Stimulated activated effector memory CD8-positive, alpha-beta T cell treated with anti-CD3 and anti-CD28 coated beads, Interleukin-12 subunit alpha, Interleukin-12 subunit beta, amount 100 ng/mL, for 72 hours (primary cell): ENCODE results near the gene ITIH4.

Experiments
- ATAC-seq: fragments of 150-1000 bp; cut with Tn5 transposase; 2 replicates; pipeline ENCODE4 v1.10.0; 2021
- DNase-seq, 2 donors: peaks; one replicate each; pipeline ENCODE4 v3.0.0; 2021 to 2022; ENCODE audit warnings: low spot score in 2 of 2
- H3K27ac Mint-ChIP-seq: one replicate; pipeline ENCODE4 v1.8.0; 2022; ENCODE audit warnings: mild to moderate bottlenecking, mixed read lengths
- H3K36me3 Mint-ChIP-seq: one replicate; pipeline ENCODE4 v1.8.0; 2022; ENCODE audit warnings: mild to moderate bottlenecking, mixed read lengths
- H3K4me1 Mint-ChIP-seq: one replicate; pipeline ENCODE4 v1.8.0; 2022; ENCODE audit warnings: mixed read lengths
- H3K4me3 Mint-ChIP-seq: one replicate; pipeline ENCODE4 v1.8.0; 2022; ENCODE audit warnings: mild to moderate bottlenecking, mixed read lengths
- H3K9me3 Mint-ChIP-seq: one replicate; pipeline ENCODE4 v1.8.0; 2022; ENCODE audit warnings: mixed read lengths

The ITIH4 gene

GRCh38 chr3:52805270-52806039 is 25.0 kb downstream of the ITIH4 start:
- H3K27ac Mint-ChIP-seq: no peak overlapping the region

DNA sequence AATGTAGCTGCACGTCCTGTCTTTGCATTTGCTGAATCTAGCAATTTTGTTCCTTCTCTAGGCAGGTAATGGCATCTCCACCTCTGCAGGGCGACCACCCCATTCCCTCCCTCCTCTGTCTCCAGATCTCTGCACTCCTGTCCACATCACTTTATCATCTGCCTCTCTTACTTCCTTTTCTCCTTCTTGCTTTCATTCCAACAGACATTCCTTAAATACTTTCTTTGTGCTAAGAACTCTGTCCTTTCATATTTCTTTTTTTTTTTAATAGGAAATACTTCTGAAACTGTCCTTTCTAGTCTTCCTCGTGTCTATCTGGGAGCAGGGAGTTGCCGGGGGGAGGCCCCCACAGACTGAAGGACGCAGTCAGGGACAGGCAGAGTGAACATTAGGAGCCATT is 28.6 kb downstream of the ITIH4 start:
- H3K4me1 Mint-ChIP-seq: peaks cover 8% of the 10 kb centered on the region
- no peak overlapping the region for H3K27ac Mint-ChIP-seq
- no peak for DNase-seq
- ATAC-seq: no peak
- H3K36me3 Mint-ChIP-seq: no peaks in the 10 kb centered on the region
- H3K4me3 Mint-ChIP-seq: no peak overlapping the region
- no peaks in the 10 kb centered on the region for H3K9me3 Mint-ChIP-seq

More at GRCh38 chr3:52805270-52806039, 25.0 kb downstream of the ITIH4 start:
- DNase-seq: no peak
- no peaks in the 10 kb centered on the region for H3K36me3 Mint-ChIP-seq
- H3K4me1 Mint-ChIP-seq: no peaks in the 10 kb centered on the region
- ATAC-seq: no peak
- no peaks in the 10 kb centered on the region for H3K9me3 Mint-ChIP-seq
- H3K4me3 Mint-ChIP-seq: no peak overlapping the region

- Mint-ChIP-seq H3K9me3 (no peaks in the 10 kb centered on the region), H3K36me3 (no peaks in the 10 kb centered on the region), H3K27ac (no peak overlapping the region), H3K4me1 (peaks cover 8% of the 10 kb centered on the region), H3K4me3 (no peak overlapping the region)
- no peak for DNase-seq
- ATAC-seq: no peak
Observed at GRCh38 chr3:52800079-52800478, 30.4 kb downstream of the ITIH4 start.

GRCh38 chr3:52798978-52799476 is 31.4 kb downstream of the ITIH4 start:
- peaks cover 8% of the 10 kb centered on the region for H3K4me1 Mint-ChIP-seq

DNA sequence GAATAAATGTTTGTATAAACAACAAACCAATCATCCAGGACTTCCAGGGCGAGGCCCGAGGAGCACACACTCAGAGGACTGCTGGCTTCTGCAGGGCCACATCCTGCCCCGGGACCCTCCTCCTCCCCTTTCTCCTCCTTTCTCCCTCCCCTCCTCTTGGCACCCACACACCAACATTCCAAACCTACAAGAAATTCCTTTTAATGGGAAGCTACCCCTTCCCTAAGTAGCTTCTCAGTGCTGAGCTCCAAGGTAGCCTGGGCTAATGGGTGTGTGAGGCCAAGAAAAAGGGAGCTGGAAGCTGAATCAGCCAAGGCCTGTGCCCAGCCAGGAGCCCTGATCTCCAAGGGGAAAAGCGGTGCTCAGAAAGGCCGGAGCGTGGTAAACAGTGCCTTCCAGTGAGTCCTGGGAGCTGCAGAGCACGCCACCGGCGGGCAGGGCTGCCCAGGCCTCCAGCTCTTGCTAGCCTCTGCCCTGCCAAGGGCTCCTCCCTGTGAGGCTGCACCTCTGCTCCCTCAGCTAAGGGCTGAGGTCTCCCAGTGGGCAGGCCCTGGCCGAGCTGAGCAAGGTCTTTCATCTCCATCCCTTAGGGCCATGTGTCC is 32.0 kb downstream of the ITIH4 start:
- DNase-seq (no peak), ATAC-seq (no peak)
- Mint-ChIP-seq H3K4me1 (peaks cover 8% of the 10 kb centered on the region), H3K4me3 (no peak overlapping the region), H3K36me3 (no peaks in the 10 kb centered on the region), H3K9me3 (no peaks in the 10 kb centered on the region), H3K27ac (no peak overlapping the region)

More at GRCh38 chr3:52798978-52799476, 31.4 kb downstream of the ITIH4 start:
- no peak for ATAC-seq
- no peak for DNase-seq
- no peak overlapping the region for H3K27ac Mint-ChIP-seq
- H3K9me3 Mint-ChIP-seq: no peaks in the 10 kb centered on the region
- no peak overlapping the region for H3K4me3 Mint-ChIP-seq
- no peaks in the 10 kb centered on the region for H3K36me3 Mint-ChIP-seq

DNA sequence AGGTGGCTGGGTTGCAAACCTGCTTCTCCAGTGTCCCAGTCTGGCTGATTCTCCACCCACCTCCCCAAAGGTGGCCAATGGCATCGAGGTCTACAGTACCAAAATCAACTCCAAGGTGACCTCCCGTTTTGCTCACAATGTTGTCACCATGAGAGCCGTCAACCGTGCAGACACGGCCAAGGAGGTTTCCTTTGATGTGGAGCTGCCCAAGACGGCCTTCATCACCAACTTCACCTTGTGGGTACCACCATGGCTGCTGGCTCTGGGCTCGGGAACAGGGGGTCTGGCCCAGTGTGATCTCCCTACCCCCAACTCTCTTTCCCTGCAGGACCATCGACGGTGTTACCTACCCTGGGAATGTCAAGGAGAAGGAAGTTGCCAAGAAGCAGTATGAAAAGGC is 34.1 kb downstream of the ITIH4 start:
- no peak overlapping the region for H3K27ac Mint-ChIP-seq
- DNase-seq (no peak), ATAC-seq (no peak)
- H3K4me1 Mint-ChIP-seq: peaks cover 8% of the 10 kb centered on the region
- no peaks in the 10 kb centered on the region for H3K36me3 Mint-ChIP-seq
- H3K4me3 Mint-ChIP-seq: no peak overlapping the region
- H3K9me3 Mint-ChIP-seq: no peaks in the 10 kb centered on the region

DNA sequence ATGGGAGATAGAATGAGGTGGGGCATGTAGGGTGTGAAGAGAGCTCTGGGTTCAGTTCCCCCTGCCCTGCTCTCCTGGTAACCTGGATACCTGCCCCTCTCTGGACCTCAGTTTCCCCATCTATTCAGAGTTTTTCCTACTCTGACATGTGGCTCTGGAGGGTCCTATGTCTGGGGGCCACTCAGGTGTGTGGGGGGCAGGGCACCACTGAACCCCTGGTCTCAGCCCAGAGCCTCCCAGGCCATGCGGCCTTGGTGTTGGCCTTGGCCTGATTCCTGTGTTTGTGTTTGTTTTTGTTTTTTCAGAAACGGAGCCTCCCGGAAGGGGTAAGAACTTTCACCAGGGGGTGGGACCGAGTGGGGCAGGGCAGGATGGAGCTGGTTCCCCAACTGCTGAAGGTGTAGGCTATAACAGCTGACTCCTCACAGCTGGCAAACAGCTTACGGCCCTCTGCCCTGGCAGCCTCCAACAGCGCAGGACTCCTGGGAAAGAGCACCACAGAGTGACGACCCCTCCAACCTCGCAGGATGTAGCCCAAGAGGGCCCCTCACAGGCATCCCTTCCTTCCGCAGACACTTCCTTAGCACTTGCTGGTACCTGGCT is 35.1 kb downstream of the ITIH4 start:
- no peak for ATAC-seq
- Mint-ChIP-seq H3K36me3 (no peaks in the 10 kb centered on the region), H3K9me3 (no peaks in the 10 kb centered on the region)

DNA sequence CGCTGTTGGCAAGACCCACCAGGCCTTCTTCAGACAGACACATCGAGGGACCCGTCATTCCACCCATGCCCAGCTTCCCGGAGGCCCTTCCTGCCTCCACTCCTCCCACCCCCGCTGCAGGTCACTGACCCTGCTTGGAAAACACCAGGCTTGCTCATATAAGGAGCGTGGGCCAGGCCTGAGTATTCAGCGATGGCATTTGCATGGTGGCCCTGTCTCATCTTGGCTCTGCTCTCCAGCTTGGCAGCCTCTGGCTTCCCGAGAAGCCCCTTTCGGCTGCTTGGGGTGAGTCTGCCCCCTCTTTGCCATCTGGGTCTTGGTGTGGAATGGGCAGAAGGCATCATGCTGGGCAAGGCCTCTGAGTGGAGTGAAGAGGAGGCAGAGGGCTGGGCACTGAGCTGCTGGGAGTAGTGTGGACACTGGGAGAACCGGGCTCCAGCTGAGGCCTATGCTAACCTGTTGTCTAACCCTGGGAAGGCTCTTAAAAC is 35.8 kb downstream of the ITIH4 start, which contains the start of gene ITIH3:
TSS of gene ITIH3 (plus strand) at position 185 of the 488 bp plus-strand sequence. CDS start at position 193, 8 bp downstream.
- ATAC-seq: no peak
- H3K36me3 Mint-ChIP-seq: no peaks in the 10 kb centered on the region
- no peak for DNase-seq
- H3K9me3 Mint-ChIP-seq: no peaks in the 10 kb centered on the region
- no peak within 1 kb of the TSS for H3K4me3 Mint-ChIP-seq
- peaks cover 8% of the 10 kb centered on the region for H3K4me1 Mint-ChIP-seq
- no peak within 1 kb of the TSS for H3K27ac Mint-ChIP-seq

More for the DNA sequence above, 35.1 kb downstream of the ITIH4 start:
- H3K27ac Mint-ChIP-seq: no peak overlapping the region
- peaks cover 8% of the 10 kb centered on the region for H3K4me1 Mint-ChIP-seq
- no peak overlapping the region for H3K4me3 Mint-ChIP-seq
- no peak for DNase-seq

GRCh38 chr3:52793702-52794611 is 36.5 kb downstream of the ITIH4 start:
- Mint-ChIP-seq H3K9me3 (no peaks in the 10 kb centered on the region), H3K4me3 (no peak overlapping the region), H3K27ac (no peak overlapping the region), H3K36me3 (no peaks in the 10 kb centered on the region), H3K4me1 (peaks cover 2% of the 10 kb centered on the region)
- DNase-seq (no peak), ATAC-seq (no peak)

- no peaks in the 10 kb centered on the region for H3K4me1 Mint-ChIP-seq
- H3K27ac Mint-ChIP-seq: no peak overlapping the region
- no peak overlapping the region for H3K4me3 Mint-ChIP-seq
- no peaks in the 10 kb centered on the region for H3K36me3 Mint-ChIP-seq
- DNase-seq: no peak
- no peaks in the 10 kb centered on the region for H3K9me3 Mint-ChIP-seq
- ATAC-seq: no peak
Observed at GRCh38 chr3:52792961-52793695, 37.3 kb downstream of the ITIH4 start.

- Mint-ChIP-seq H3K9me3 (no peaks in the 10 kb centered on the region), H3K4me1 (peaks cover 1% of the 10 kb centered on the region), H3K4me3 (no peak overlapping the region), H3K36me3 (no peaks in the 10 kb centered on the region), H3K27ac (no peak overlapping the region)
- ATAC-seq: no peak
- no peak for DNase-seq
Observed at GRCh38 chr3:52792413-52792812, 38.1 kb downstream of the ITIH4 start.

DNA sequence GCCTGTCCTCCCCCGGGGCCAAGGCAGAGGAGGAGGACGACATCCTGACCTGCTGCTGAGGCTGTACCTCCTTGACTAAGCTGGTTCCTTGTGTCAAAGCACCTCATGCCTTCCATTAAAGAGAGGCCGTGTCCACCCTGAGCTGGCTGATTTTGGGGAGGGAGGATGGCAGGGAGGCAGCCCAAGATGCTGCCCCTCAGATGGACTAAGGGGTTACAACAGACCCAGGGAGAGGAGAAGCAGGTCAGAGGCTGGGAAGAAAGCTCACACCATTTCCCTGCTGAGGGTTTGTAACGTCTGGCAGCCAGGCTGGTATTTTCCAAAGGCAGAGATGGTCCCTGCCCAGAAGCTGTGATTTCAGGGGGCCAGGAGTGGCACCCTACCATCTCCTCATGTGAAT is 38.5 kb downstream of the ITIH4 start:
- H3K27ac Mint-ChIP-seq: no peak overlapping the region
- DNase-seq (no peak), ATAC-seq (no peak)
- H3K4me3 Mint-ChIP-seq: no peak overlapping the region
- H3K4me1 Mint-ChIP-seq: peaks cover 4% of the 10 kb centered on the region
- H3K9me3 Mint-ChIP-seq: no peaks in the 10 kb centered on the region
- no peaks in the 10 kb centered on the region for H3K36me3 Mint-ChIP-seq

GRCh38 chr3:52791366-52791765 is 39.1 kb downstream of the ITIH4 start:
- H3K4me3 Mint-ChIP-seq: no peak overlapping the region
- H3K4me1 Mint-ChIP-seq: peaks cover 4% of the 10 kb centered on the region
- H3K9me3 Mint-ChIP-seq: no peaks in the 10 kb centered on the region
- no peak for ATAC-seq
- H3K36me3 Mint-ChIP-seq: no peaks in the 10 kb centered on the region
- no peak overlapping the region for H3K27ac Mint-ChIP-seq
- DNase-seq: no peak

DNA sequence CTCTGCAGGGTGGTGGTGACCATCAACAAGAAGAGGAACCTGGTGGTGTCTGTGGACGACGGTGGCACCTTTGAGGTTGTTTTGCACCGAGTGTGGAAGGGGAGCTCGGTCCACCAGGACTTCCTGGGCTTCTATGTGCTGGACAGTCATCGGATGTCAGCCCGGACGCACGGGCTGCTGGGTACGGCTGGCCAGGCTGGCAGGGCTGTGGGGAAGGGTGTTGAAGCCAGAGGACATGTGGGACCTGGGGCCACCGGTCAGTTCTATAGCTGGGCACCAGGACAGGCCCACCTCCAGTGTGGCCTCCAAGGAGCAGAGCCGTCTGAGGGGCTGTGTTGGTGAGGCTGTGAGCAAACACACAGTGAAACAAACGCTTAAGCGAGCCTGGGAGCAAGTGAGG is 39.7 kb downstream of the ITIH4 start:
- ATAC-seq: no peak
- Mint-ChIP-seq H3K4me1 (peaks cover 4% of the 10 kb centered on the region), H3K4me3 (no peak overlapping the region), H3K9me3 (no peaks in the 10 kb centered on the region), H3K27ac (no peak overlapping the region), H3K36me3 (no peaks in the 10 kb centered on the region)
- DNase-seq: no peak
